Measurements from ENCODE around the gene ARFRP1. TPM values are rescaled to one million over a fixed set of nuclear protein-coding genes. Genes with fewer than 3 reads are reported as not detected.

Gene ARFRP1
- total and polyA plus RNA-seq, 2 of the 4 experiments (the other 2 are of a cell fraction) = 25.3 to 36.6 TPM

DNA sequence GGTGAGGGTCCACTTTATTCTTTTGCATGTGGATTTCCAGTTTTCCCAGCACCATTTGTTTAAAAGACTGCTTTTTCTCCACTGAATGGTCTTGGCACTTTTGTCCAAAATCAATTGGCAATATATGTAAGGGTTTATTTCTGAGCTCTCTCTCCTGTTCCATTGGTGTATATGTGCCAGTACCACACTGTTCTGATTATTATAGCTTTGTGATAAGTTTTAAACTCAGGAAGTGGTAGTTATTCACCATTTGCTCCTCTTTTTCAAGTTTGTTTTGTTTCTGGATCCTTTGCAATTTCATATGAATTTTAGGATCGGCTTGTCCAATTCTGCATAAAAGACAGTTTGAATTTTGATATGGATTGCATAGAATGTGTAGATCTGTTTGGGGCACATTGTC is 4.4 kb upstream of the ARFRP1 start:
- Histone ChIP-seq H3K9me1 (ENCODE audit: insufficient read depth, low read length) (no peaks in the 10 kb centered on the region), H2BK120ac (ENCODE audit: low read depth, low read length) (no peak overlapping the region), H3K36me3 (ENCODE audit: control insufficient read depth, insufficient read depth, low read length) (peaks cover 32% of the 10 kb centered on the region), H3K56ac (ENCODE audit: extremely low read depth, insufficient read depth, low read length) (no peak overlapping the region), H3K79me1 (ENCODE audit: low read depth in 1 of 2, low read length in 2 of 2) (peaks cover 0 to 42% of the 10 kb centered on the region in 2 experiments; a peak in 3 of 4 replicates), H4K91ac (ENCODE audit: insufficient read depth, low read depth, low read length) (no peak overlapping the region), H3K23ac (ENCODE audit: low read depth, low read length) (no peak overlapping the region), H3K4me1 (ENCODE audit: control insufficient read depth, insufficient read depth, low read length) (peaks cover 5% of the 10 kb centered on the region), H3K27ac (ENCODE audit: insufficient read depth, low read length) (no peak overlapping the region), H3K9me3 (ENCODE audit: control insufficient read depth, insufficient read depth, low read length) (peaks cover 4% of the 10 kb centered on the region), H2AK9ac (replicated peaks; ENCODE audit: low read depth, low read length, poor library complexity) (no peak overlapping the region), H3K4me3 (ENCODE audit: insufficient read depth, low read depth, low read length) (no peak overlapping the region), H2BK20ac (ENCODE audit: low read depth, low read length) (no peak overlapping the region), H3K4me2 (ENCODE audit: low read depth, low read length) (no peak overlapping the region), H2AK5ac (ENCODE audit: low read depth, low read length) (no peak overlapping the region), H3K18ac (ENCODE audit: low read depth, low read length) (no peak overlapping the region), H4K20me1 (ENCODE audit: insufficient read depth, low read length) (no peaks in the 10 kb centered on the region; the same call in none of the 2 replicates), H3K27me3 (ENCODE audit: control insufficient read depth, insufficient read depth, low read length) (no peaks in the 10 kb centered on the region), H3K9ac (ENCODE audit: low read depth, low read length) (no peak overlapping the region), H2BK5ac (ENCODE audit: low read depth, low read length, poor library complexity, severe bottlenecking) (no peak overlapping the region), H2BK15ac (ENCODE audit: low read depth, low read length) (no peak overlapping the region), H3K4ac (ENCODE audit: low read depth, low read length) (no peak overlapping the region), H4K5ac (ENCODE audit: low read depth, low read length) (no peak overlapping the region), H4K8ac (ENCODE audit: low read depth in 2 of 2, low read length in 2 of 2) (no peak overlapping the region), H2AFZ (replicated peaks; ENCODE audit: low read length, poor library complexity) (no peak overlapping the region), H3K14ac (replicated peaks; ENCODE audit: low read depth, low read length) (no peak overlapping the region)
- no TSS peak for BruUV-seq (replicated peaks)
- 100% methylated on average over 1 of the region's 1 CpG; no CpG with 5 or more reads in 1 of the 2 experiments for WGBS, 2 experiments (ENCODE audit: extremely low coverage in 2 of 2, insufficient read length in 1 of 2)
- ATAC-seq (ENCODE audit: low read depth) (no peak), DNase-seq (no peak)
- ChIA-PET POLR2A (ENCODE audit: unreplicated experiment) (no interaction called here), CTCF (no interaction called here)
- dilution Hi-C loops (cut with HindIII; ENCODE audit: low sequenced_read_pairs, unreplicated experiment) = no loop called here
- in situ Hi-C loops (cut with MboI; ENCODE audit: low sequenced_read_pairs) = no loop called here
- TF ChIP-seq SMC3 (IDR thresholded peaks at IDR 0.05; ENCODE audit: low read depth, low read length) = no peak
- TF ChIP-seq CHD1 (IDR thresholded peaks at IDR 0.05; ENCODE audit: low read depth, low read length) = no peak
- TF ChIP-seq, protein P1, sequence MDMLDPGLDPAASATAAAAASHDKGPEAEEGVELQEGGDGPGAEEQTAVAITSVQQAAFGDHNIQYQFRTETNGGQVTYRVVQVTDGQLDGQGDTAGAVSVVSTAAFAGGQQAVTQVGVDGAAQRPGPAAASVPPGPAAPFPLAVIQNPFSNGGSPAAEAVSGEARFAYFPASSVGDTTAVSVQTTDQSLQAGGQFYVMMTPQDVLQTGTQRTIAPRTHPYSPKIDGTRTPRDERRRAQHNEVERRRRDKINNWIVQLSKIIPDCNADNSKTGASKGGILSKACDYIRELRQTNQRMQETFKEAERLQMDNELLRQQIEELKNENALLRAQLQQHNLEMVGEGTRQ (IDR thresholded peaks at IDR 0.05; ENCODE audit: low read depth, low read length) = no peak
- TF ChIP-seq RAD21 (IDR thresholded peaks at IDR 0.05; ENCODE audit: low read length) = no peak
- no peak for TF ChIP-seq MAFK (IDR thresholded peaks at IDR 0.05; ENCODE audit: low read depth, low read length)
- no peak for TF ChIP-seq MAZ (IDR thresholded peaks at IDR 0.05; ENCODE audit: borderline replicate concordance, low read depth, low read length)
- TF ChIP-seq, protein P2, sequence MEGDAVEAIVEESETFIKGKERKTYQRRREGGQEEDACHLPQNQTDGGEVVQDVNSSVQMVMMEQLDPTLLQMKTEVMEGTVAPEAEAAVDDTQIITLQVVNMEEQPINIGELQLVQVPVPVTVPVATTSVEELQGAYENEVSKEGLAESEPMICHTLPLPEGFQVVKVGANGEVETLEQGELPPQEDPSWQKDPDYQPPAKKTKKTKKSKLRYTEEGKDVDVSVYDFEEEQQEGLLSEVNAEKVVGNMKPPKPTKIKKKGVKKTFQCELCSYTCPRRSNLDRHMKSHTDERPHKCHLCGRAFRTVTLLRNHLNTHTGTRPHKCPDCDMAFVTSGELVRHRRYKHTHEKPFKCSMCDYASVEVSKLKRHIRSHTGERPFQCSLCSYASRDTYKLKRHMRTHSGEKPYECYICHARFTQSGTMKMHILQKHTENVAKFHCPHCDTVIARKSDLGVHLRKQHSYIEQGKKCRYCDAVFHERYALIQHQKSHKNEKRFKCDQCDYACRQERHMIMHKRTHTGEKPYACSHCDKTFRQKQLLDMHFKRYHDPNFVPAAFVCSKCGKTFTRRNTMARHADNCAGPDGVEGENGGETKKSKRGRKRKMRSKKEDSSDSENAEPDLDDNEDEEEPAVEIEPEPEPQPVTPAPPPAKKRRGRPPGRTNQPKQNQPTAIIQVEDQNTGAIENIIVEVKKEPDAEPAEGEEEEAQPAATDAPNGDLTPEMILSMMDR (conservative IDR thresholded peaks at IDR 0.05; ENCODE audit: low read depth, low read length) = no peak
- TF ChIP-seq NFE2L2 (IDR thresholded peaks at IDR 0.05; ENCODE audit: low read depth, low read length) = no peak
- no peak for TF ChIP-seq POLR2A (IDR thresholded peaks at IDR 0.05; ENCODE audit: low read depth, low read length)
- no peak for TF ChIP-seq FOS (IDR thresholded peaks at IDR 0.05; ENCODE audit: low read depth, low read length)
- TF ChIP-seq, protein P3, sequence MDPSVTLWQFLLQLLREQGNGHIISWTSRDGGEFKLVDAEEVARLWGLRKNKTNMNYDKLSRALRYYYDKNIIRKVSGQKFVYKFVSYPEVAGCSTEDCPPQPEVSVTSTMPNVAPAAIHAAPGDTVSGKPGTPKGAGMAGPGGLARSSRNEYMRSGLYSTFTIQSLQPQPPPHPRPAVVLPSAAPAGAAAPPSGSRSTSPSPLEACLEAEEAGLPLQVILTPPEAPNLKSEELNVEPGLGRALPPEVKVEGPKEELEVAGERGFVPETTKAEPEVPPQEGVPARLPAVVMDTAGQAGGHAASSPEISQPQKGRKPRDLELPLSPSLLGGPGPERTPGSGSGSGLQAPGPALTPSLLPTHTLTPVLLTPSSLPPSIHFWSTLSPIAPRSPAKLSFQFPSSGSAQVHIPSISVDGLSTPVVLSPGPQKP (IDR thresholded peaks at IDR 0.05; ENCODE audit: borderline replicate concordance, low read depth, low read length) = no peak
- TF ChIP-seq BHLHE40 (IDR thresholded peaks at IDR 0.05; ENCODE audit: low read depth, low read length) = no peak
- no peak for TF ChIP-seq CEBPB (IDR thresholded peaks at IDR 0.05; ENCODE audit: low read depth, low read length)
- TF ChIP-seq MXI1 (IDR thresholded peaks at IDR 0.05; ENCODE audit: borderline replicate concordance, low read depth, low read length) = no peak
- TF ChIP-seq RFX5 (IDR thresholded peaks at IDR 0.05; ENCODE audit: low read depth, low read length) = no peak
- TF ChIP-seq RCOR1 (IDR thresholded peaks at IDR 0.05; ENCODE audit: insufficient replicate concordance, low read length) = no peak
- intact Hi-C loops (cut with micrococcal nuclease) = no loop called here
